Activated CD8-positive, alpha-beta memory T cell treated with anti-CD3 and anti-CD28 coated beads for 1 hour (primary cell): ENCODE data around the gene ANKRD33B.

Source experiments
- DNase-seq, 2 donors: peaks; one replicate each; pipeline ENCODE4 v3.0.0-alpha.2; 2020; ENCODE audit warnings: low read depth in 1 of 2; ENCODE audit errors: extremely low read depth in 1 of 2

Gene ANKRD33B

GRCh38 chr5:10671041-10672008 is 107.5 kb downstream of the ANKRD33B start:
- no peak for DNase-seq

GRCh38 chr5:10672146-10673016 is 108.5 kb downstream of the ANKRD33B start:
- DNase-seq, result no peak

GRCh38 chr5:10673017-10673389 is 109.1 kb downstream of the ANKRD33B start:
- DNase-seq, result no peak

GRCh38 chr5:10673407-10673806 is 109.5 kb downstream of the ANKRD33B start:
- no peak for DNase-seq

- DNase-seq, result no peak
These were observed 110.2 kb downstream of the ANKRD33B start for GRCh38 chr5:10674096-10674495.

- no peak for DNase-seq
These were observed 110.7 kb downstream of the ANKRD33B start for GRCh38 chr5:10674582-10674981.

GRCh38 chr5:10675177-10675700 is 111.4 kb downstream of the ANKRD33B start:
- no peak for DNase-seq

- DNase-seq, result no peak
These were observed 112.4 kb downstream of the ANKRD33B start for GRCh38 chr5:10676224-10676623.

- no peak for DNase-seq
These were observed 113.1 kb downstream of the ANKRD33B start for GRCh38 chr5:10676946-10677345.

GRCh38 chr5:10677533-10677932 is 113.7 kb downstream of the ANKRD33B start:
- DNase-seq, result no peak

GRCh38 chr5:10678244-10678643 is 114.4 kb downstream of the ANKRD33B start:
- DNase-seq, result no peak

GRCh38 chr5:10679336-10679988 is 115.6 kb downstream of the ANKRD33B start:
- DNase-seq, result no peak

- no peak for DNase-seq
These were observed 117.1 kb downstream of the ANKRD33B start for GRCh38 chr5:10680876-10681481.

GRCh38 chr5:10681731-10682679 is 118.1 kb downstream of the ANKRD33B start:
- no peak for DNase-seq

- DNase-seq, result no peak
These were observed 119.1 kb downstream of the ANKRD33B start for GRCh38 chr5:10682801-10683525.

GRCh38 chr5:10684303-10685086 is 120.6 kb downstream of the ANKRD33B start:
- DNase-seq, result no peak

GRCh38 chr5:10685115-10685521 is 121.2 kb downstream of the ANKRD33B start:
- DNase-seq, result no peak

- no peak for DNase-seq
These were observed 123.0 kb downstream of the ANKRD33B start for GRCh38 chr5:10686890-10687289.
